ENCODE results near the gene GBX2. TPM values are rescaled to one million over a fixed set of nuclear protein-coding genes. Genes with fewer than 3 reads are reported as not detected.

The GBX2 gene
- total and polyA plus RNA-seq, 3 donors from 2014 or later: 0.47 to 0.90 (median 0.56) TPM

- Histone ChIP-seq H3K27ac (no peak overlapping the region), H3K36me3 (ENCODE audit: low read depth, missing control alignments) (no peaks in the 10 kb centered on the region), H3K4me3 (no peak overlapping the region), H3K9me3 (no peaks in the 10 kb centered on the region), H3K27me3 (no peaks in the 10 kb centered on the region), H3K4me1 (no peaks in the 10 kb centered on the region)
- no peak for TF ChIP-seq POLR2A (IDR thresholded peaks at IDR 0.05)
- TF ChIP-seq, protein P1, sequence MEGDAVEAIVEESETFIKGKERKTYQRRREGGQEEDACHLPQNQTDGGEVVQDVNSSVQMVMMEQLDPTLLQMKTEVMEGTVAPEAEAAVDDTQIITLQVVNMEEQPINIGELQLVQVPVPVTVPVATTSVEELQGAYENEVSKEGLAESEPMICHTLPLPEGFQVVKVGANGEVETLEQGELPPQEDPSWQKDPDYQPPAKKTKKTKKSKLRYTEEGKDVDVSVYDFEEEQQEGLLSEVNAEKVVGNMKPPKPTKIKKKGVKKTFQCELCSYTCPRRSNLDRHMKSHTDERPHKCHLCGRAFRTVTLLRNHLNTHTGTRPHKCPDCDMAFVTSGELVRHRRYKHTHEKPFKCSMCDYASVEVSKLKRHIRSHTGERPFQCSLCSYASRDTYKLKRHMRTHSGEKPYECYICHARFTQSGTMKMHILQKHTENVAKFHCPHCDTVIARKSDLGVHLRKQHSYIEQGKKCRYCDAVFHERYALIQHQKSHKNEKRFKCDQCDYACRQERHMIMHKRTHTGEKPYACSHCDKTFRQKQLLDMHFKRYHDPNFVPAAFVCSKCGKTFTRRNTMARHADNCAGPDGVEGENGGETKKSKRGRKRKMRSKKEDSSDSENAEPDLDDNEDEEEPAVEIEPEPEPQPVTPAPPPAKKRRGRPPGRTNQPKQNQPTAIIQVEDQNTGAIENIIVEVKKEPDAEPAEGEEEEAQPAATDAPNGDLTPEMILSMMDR (IDR thresholded peaks at IDR 0.05): no peak
- DNase-seq: no peak
- WGBS, 2 donors: 89 to 95% methylated on average over 9 to 10 of the region's 10 CpGs
- intact Hi-C loops (cut with DNase I; ENCODE audit: low total_unique reads): no loop called here
These were observed 10.2 kb downstream of the GBX2 start for GRCh38 chr2:236157815-236158498.

- H3K4me3 ChIP-seq: no peak overlapping the region
- no peaks in the 10 kb centered on the region for H3K36me3 ChIP-seq (ENCODE audit: low read depth, missing control alignments)
- H3K27ac ChIP-seq: no peak overlapping the region
- no peaks in the 10 kb centered on the region for H3K9me3 ChIP-seq
- 90 to 96% methylated on average over 6 of the region's 6 CpGs for WGBS, 2 donors
- no peak for DNase-seq
- H3K27me3 ChIP-seq: no peaks in the 10 kb centered on the region
- H3K4me1 ChIP-seq: no peaks in the 10 kb centered on the region
- intact Hi-C loops (cut with DNase I; ENCODE audit: low total_unique reads): no loop called here
- no peak for TF ChIP-seq POLR2A (IDR thresholded peaks at IDR 0.05)
- TF ChIP-seq, protein P1 (IDR thresholded peaks at IDR 0.05): no peak
These were observed 10.8 kb downstream of the GBX2 start for GRCh38 chr2:236157366-236157765.

DNA sequence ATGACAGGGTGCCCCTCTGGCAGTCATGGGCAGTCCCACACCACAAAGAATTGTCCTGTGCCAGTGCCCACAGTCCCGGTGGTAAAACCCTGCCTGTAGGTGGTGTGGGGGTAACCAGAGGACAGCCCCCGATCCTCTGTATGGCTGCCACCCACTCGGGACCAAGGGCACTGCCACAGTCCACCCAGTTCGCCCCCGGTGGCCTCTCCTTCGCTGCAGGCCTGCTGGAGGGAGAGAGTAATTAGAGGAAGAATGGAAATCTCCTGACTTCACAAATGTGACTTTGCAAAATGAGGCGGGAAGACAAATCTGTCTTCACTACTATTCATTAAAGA, 11.4 kb downstream of the GBX2 start:
- no peak for TF ChIP-seq POLR2A (IDR thresholded peaks at IDR 0.05)
- TF ChIP-seq, protein P1 (IDR thresholded peaks at IDR 0.05): no peak
- intact Hi-C loops (cut with DNase I; ENCODE audit: low total_unique reads): no loop called here
- Histone ChIP-seq H3K36me3 (ENCODE audit: low read depth, missing control alignments) (no peaks in the 10 kb centered on the region), H3K27me3 (no peaks in the 10 kb centered on the region), H3K27ac (no peak overlapping the region), H3K9me3 (no peaks in the 10 kb centered on the region), H3K4me1 (no peaks in the 10 kb centered on the region), H3K4me3 (no peak overlapping the region)
- 89 to 94% methylated on average over 7 of the region's 7 CpGs for WGBS, 2 donors
- DNase-seq: no peak

DNA sequence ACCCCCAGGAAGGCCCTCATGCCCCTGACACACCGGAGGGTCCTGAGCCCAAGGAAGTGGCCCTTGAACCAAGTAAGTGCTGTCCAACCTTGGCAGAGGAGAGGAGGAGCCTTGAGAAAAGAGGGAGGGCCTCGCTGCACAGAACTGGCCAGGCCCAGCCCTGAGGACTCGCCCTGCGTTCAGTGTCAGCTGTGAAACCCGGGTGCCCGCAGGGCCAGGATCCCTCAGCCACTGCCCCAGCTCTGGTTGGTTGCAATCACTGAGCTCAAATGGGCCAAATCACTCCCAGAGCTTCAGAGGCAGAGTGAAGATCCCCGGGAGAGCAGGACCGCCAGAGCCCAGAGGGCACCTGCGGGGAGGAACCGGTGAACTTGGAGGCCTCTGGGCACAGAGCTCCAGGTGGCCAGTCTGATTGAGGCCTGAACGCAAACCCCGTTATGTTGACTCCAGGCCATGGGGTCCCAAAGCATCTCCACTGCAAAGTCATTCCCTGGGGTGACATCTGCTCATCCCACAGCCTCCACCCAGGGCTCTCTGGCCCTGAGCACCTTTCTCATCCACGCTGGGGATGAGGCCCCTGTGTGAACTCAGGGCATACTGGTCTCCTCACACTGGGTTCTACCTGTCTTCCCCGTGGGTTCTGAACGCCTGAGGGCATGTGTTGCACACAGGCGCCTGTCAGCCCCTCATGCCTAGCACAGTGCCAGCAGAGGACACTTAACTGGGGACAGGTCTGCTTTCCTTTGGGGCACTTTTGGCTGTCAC, 11.9 kb downstream of the GBX2 start:
- DNase-seq: no peak
- no peaks in the 10 kb centered on the region for H3K4me1 ChIP-seq
- intact Hi-C loops (cut with DNase I; ENCODE audit: low total_unique reads): no loop called here
- H3K9me3 ChIP-seq: no peaks in the 10 kb centered on the region
- WGBS, 2 donors: 92 to 99% methylated on average over 6 to 15 of the region's 16 CpGs
- no peak overlapping the region for H3K27ac ChIP-seq
- H3K4me3 ChIP-seq: no peak overlapping the region
- TF ChIP-seq, protein P1 (IDR thresholded peaks at IDR 0.05): no peak
- TF ChIP-seq POLR2A (IDR thresholded peaks at IDR 0.05): no peak
- H3K27me3 ChIP-seq: no peaks in the 10 kb centered on the region
- H3K36me3 ChIP-seq (ENCODE audit: low read depth, missing control alignments): no peaks in the 10 kb centered on the region

All from testis (tissue), 3 donors.